GM12878 (cell line): Measurements from ENCODE around the gene HAAO. TPM values are rescaled to one million over a fixed set of nuclear protein-coding genes. Genes with fewer than 3 reads are reported as not detected.

ENCODE experiments used
- ATAC-seq: fragments of 200-7000 bp; cut with Tn5 transposase; 3 replicates; pipeline ENCODE4 v1.9.1; 2020; ENCODE audit warnings: mild to moderate bottlenecking, moderate library complexity
- BruUV-seq: library from RNA; stranded (reverse); fragments of 400-500 nt; replicated peaks from 2 replicates; lab custom pipeline; 2021; lab: Mats Ljungman, UMichigan
- CTCF ChIA-PET: fragments of 300-600 bp; sonication (Branson Sonifier 250); formaldehyde crosslinking; extraction: SDS; loops from one replicate; lab custom pipeline; 2021; ENCODE audit warnings: inconsistent platforms; lab: Yijun Ruan, JAX
- POLR2A ChIA-PET: fragments of 350-600 bp; formaldehyde crosslinking; extraction: SDS; loops from one replicate; lab custom pipeline; 2021; ENCODE audit warnings: inconsistent platforms; lab: Charles Lee
- RAD21 ChIA-PET: fragments of 300-600 bp; sonication (Branson Sonifier 250); formaldehyde crosslinking; loops from one replicate; lab custom pipeline; 2023; ENCODE audit warnings: antibody characterized with exemption; ENCODE audit not compliant: unreplicated experiment; lab: Charles Lee
- SMC1A ChIA-PET: fragments of 300-600 bp; sonication (Branson Sonifier 250); formaldehyde crosslinking; loops from one replicate; lab custom pipeline; 2023; ENCODE audit not compliant: unreplicated experiment, uncharacterized antibody; lab: Charles Lee
- DNase-seq: peaks from one replicate; pipeline ENCODE4 v3.0.0-alpha.2; 2011; ENCODE audit warnings: low read depth, low spot score
- FAIRE-seq: peaks from 3 replicates; lab custom pipeline; 2011; peaks lifted over from hg19 to GRCh38; lab: Jason Lieb, UNC
- H2AFZ ChIP-seq: 2 replicates; pipeline ENCODE4 v1.6.0; 2011; ENCODE audit warnings: low read depth, low read length, control low read depth; ENCODE audit not compliant: control insufficient read depth
- H3K27ac ChIP-seq: 2 replicates; pipeline ENCODE4 v1.5.1; 2011; ENCODE audit warnings: control low read depth; ENCODE audit not compliant: control insufficient read depth, insufficient read depth
- H3K27me3 ChIP-seq, 2 experiments: replicated peaks in 1 of 2; 2 replicates each; pipeline versions ENCODE4 v1.6.0 to v1.6.1; 2011; ENCODE audit warnings: low read length in 1 of 2; ENCODE audit not compliant: control insufficient read depth in 2 of 2, insufficient read depth in 2 of 2
- H3K36me3 ChIP-seq, 2 experiments: 2 replicates each; pipeline ENCODE4 v1.5.1; 2011; ENCODE audit warnings: low read length in 1 of 2; ENCODE audit not compliant: control insufficient read depth in 2 of 2, insufficient read depth in 2 of 2
- H3K4me1 ChIP-seq: 2 replicates; pipeline ENCODE4 v1.6.1; 2011; ENCODE audit warnings: mild to moderate bottlenecking, low read length, moderate library complexity, mixed read lengths; ENCODE audit not compliant: control insufficient read depth, insufficient read depth
- H3K4me2 ChIP-seq: 2 replicates; pipeline ENCODE4 v1.6.0; 2011; ENCODE audit warnings: control low read depth; ENCODE audit not compliant: control insufficient read depth, insufficient read depth
- H3K4me3 ChIP-seq: fragments of 200-600 bp; sonication (generic); 2 replicates; pipeline ENCODE4 v1.5.1; 2016
- H3K79me2 ChIP-seq: 2 replicates; pipeline ENCODE4 v1.6.0; 2011; ENCODE audit warnings: low read length; ENCODE audit not compliant: control insufficient read depth, insufficient read depth
- H3K9ac ChIP-seq: 2 replicates; pipeline ENCODE4 v1.8.0; 2011; ENCODE audit warnings: low read length, control low read depth, mixed read lengths; ENCODE audit not compliant: control insufficient read depth, insufficient read depth
- H3K9me3 ChIP-seq: replicated peaks from 3 replicates; pipeline ENCODE4 v1.5.1; 2011; ENCODE audit warnings: mild to moderate bottlenecking, low read length; ENCODE audit not compliant: control insufficient read depth, insufficient read depth
- H4K20me1 ChIP-seq: 2 replicates; pipeline ENCODE4 v1.6.0; 2011; ENCODE audit not compliant: control insufficient read depth, insufficient read depth
- MTA3 ChIP-seq: IDR thresholded peaks from 2 replicates; pipeline ENCODE4 v1.6.1; 2012; ENCODE audit warnings: low read length, inconsistent platforms, borderline replicate concordance
- RB1 ChIP-seq: fragments of 450-650 bp; formaldehyde crosslinking; IDR thresholded peaks from 2 replicates; pipeline ENCODE4 v1.6.1; 2017; ENCODE audit warnings: mild to moderate bottlenecking, borderline replicate concordance
- SREBF1 ChIP-seq: IDR thresholded peaks from 2 replicates; pipeline ENCODE4 v1.6.1; 2012; ENCODE audit warnings: mild to moderate bottlenecking, low read length
- WGBS: methylation state at CpG from one replicate; pipeline ENCODE4 v1.1.6; 2016; ENCODE audit warnings: low lambda C conversion rate; ENCODE audit not compliant: insufficient replicate concordance, insufficient coverage; ENCODE audit errors: missing lambda C conversion rate; 5-methylcytosine and 5-hydroxymethylcytosine counted together
- in situ Hi-C: fragments of 300-500 bp; cut with MboI; formaldehyde crosslinking; loops from 9 replicates; pipeline ENCODE4 v1.14.3; 2018; ENCODE audit warnings: mixed read lengths
- intact Hi-C: fragments of 100-400 bp; cut with micrococcal nuclease; formaldehyde crosslinking; loops from one replicate; pipeline ENCODE4 v1.14.2; 2022; ENCODE audit not compliant: unreplicated experiment
- polyA plus RNA-seq, 11 experiments: library from polyadenylated mRNA; depleted of rRNA in 4 of 11; unstranded in 6 of 11; stranded (reverse) in 5 of 11; fragments of >200 nt; fragmentation: Nextera tagmentation in 4 of 11; fragmentation: Illumina TruSeq in 1 of 11; extraction: Ambion mirVana in 4 of 11; extraction: Trizol in 1 of 11; gene quantifications; 1 replicate in 1 of 11; 2 replicates in 10 of 11; pipeline versions ENCODE4 v1.2.1 to v1.2.3, GENCODE V29; 2011 to 2016; ENCODE audit warnings: inconsistent platforms in 2 of 11, missing spikeins in 2 of 11, low read depth in 1 of 11
- total RNA-seq, 4 experiments: library from RNA; depleted of rRNA in 3 of 4; stranded (reverse); fragments of >200 nt in 3 of 4; fragmentation: Illumina TruSeq in 1 of 4; extraction: Trizol in 1 of 4; gene quantifications; 2 replicates each; pipeline versions ENCODE4 v1.2.1 to v1.2.3, GENCODE V29; 2013 to 2021
- TF ChIP-seq, protein P1 (sequence below): fragments of 450-650 bp; IDR thresholded peaks from 2 replicates; pipeline ENCODE4 v1.6.1; 2017; ENCODE audit warnings: antibody characterized with exemption, mild to moderate bottlenecking, moderate library complexity

HAAO gene
- total and polyA plus RNA-seq, 10 of the 15 experiments (the other 5 are each of a cell fraction or from before 2014, with no cell fraction given), result 4.3 to 58.7 (median 26.8) TPM

DNA sequence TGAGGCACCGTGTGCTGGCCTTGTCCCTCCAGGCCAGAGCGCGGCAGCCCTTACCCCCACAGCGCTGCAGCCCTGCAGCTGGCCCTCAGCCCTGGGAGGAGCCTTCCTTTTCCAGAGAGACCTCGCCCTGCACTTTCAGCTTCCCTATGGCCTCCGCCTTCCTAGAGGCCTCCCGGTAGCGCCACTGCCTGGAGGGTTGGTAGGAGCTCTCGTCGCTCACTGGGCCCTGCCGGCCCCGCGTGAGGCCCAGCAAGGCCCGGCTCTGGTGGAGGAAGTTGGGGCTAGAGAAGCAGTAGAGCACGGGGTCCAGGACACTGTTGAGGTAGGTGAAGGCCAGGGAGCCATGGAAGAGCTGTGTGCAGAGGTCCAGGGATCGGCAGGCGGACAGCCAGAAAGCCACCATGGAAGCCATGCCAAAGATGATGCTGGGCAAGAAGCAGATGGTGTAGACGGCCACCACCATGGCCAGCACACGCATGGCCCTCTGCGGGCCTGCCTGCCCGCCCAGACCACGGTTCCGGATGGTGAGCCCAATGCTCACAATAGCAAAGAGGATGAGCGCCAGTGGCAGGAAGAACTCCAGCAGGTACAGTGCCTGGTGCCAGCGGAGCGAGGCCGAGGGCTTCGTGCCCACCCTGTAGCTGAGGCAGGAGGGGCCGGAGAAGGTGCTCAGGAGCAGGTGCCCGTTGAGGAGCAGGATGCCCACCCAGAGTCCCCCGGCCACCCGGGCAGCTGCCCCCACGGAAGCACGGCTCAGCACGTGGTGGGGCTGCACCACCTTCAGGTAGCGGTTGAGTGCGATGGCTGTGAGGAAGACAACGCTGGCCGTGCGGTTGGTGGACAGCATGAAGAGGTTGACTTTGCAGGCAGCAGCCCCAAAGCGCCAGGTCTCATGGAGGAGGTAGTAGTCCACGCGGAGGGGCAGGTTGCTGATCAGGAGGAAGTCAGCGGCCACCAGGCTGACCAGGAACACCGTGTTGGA, 29.3 kb downstream of the HAAO start:
- ChIA-PET POLR2A (no interaction called here), RAD21 (no interaction called here), CTCF (no interaction called here), SMC1A (no interaction called here)
- Histone ChIP-seq H3K9me3 (no peaks in the 10 kb centered on the region), H3K27ac (no peak overlapping the region), H3K4me2 (no peak overlapping the region), H3K4me1 (no peaks in the 10 kb centered on the region), H3K79me2 (no peaks in the 10 kb centered on the region), H3K36me3 (no peaks in the 10 kb centered on the region; a peak in 1 of 4 replicates), H3K27me3 (no peaks in the 10 kb centered on the region), H3K9ac (no peak overlapping the region), H4K20me1 (no peaks in the 10 kb centered on the region), H3K4me3 (no peak overlapping the region), H2AFZ (no peak overlapping the region)
- intact Hi-C loops, result no loop called here
- in situ Hi-C loops, result no loop called here
- 89% methylated on average over 45 of the region's 45 CpGs for WGBS
- no peak for FAIRE-seq
- no peak for TF ChIP-seq RB1
- no peak for TF ChIP-seq MTA3
- TF ChIP-seq, protein P1, sequence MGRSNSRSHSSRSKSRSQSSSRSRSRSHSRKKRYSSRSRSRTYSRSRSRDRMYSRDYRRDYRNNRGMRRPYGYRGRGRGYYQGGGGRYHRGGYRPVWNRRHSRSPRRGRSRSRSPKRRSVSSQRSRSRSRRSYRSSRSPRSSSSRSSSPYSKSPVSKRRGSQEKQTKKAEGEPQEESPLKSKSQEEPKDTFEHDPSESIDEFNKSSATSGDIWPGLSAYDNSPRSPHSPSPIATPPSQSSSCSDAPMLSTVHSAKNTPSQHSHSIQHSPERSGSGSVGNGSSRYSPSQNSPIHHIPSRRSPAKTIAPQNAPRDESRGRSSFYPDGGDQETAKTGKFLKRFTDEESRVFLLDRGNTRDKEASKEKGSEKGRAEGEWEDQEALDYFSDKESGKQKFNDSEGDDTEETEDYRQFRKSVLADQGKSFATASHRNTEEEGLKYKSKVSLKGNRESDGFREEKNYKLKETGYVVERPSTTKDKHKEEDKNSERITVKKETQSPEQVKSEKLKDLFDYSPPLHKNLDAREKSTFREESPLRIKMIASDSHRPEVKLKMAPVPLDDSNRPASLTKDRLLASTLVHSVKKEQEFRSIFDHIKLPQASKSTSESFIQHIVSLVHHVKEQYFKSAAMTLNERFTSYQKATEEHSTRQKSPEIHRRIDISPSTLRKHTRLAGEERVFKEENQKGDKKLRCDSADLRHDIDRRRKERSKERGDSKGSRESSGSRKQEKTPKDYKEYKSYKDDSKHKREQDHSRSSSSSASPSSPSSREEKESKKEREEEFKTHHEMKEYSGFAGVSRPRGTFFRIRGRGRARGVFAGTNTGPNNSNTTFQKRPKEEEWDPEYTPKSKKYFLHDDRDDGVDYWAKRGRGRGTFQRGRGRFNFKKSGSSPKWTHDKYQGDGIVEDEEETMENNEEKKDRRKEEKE, result no peak
- no peak for TF ChIP-seq SREBF1
- no peak for DNase-seq
- no TSS peak for BruUV-seq
- ATAC-seq, result no peak
